Measurements from ENCODE around the gene C1orf198.

C1orf198 gene

GRCh38 chr1:230860617-230861384 is 7.5 kb downstream of the C1orf198 start:
- TF ChIP-seq, protein P1, sequence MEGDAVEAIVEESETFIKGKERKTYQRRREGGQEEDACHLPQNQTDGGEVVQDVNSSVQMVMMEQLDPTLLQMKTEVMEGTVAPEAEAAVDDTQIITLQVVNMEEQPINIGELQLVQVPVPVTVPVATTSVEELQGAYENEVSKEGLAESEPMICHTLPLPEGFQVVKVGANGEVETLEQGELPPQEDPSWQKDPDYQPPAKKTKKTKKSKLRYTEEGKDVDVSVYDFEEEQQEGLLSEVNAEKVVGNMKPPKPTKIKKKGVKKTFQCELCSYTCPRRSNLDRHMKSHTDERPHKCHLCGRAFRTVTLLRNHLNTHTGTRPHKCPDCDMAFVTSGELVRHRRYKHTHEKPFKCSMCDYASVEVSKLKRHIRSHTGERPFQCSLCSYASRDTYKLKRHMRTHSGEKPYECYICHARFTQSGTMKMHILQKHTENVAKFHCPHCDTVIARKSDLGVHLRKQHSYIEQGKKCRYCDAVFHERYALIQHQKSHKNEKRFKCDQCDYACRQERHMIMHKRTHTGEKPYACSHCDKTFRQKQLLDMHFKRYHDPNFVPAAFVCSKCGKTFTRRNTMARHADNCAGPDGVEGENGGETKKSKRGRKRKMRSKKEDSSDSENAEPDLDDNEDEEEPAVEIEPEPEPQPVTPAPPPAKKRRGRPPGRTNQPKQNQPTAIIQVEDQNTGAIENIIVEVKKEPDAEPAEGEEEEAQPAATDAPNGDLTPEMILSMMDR (IDR thresholded peaks at IDR 0.05; ENCODE audit: extremely low read depth, missing control alignments) = no peak
- DNase-seq (ENCODE audit: low spot score) = no peak

- TF ChIP-seq, protein P1 (IDR thresholded peaks at IDR 0.05; ENCODE audit: extremely low read depth, missing control alignments) = no peak
Measured at GRCh38 chr1:230858918-230859729, 9.2 kb downstream of the C1orf198 start.

GRCh38 chr1:230858236-230858820 is 10.0 kb downstream of the C1orf198 start:
- TF ChIP-seq, protein P1 (IDR thresholded peaks at IDR 0.05; ENCODE audit: extremely low read depth, missing control alignments) = no peak
- DNase-seq (ENCODE audit: low spot score) = no peak

More at GRCh38 chr1:230858918-230859729, 9.2 kb downstream of the C1orf198 start:
- DNase-seq (ENCODE audit: low spot score) = no peak

DNA sequence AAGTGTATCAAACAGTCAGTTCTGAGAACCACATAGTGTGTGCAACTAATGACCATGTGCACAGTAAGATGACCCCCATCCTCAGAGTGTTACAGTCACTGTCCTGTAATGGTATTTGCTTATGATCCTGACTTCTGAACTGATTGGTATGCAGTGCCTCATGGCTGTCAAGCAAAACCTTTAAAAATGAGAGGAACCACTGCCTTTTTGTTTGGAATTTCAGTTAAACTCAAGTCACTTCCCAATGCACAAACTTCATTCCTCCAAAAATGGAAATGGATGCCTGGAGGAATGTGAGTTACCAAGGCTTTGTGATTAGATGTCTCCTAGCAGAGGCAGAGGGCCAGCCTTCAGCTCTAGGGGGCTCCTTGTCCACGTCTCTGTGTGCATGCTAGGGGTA is 10.5 kb downstream of the C1orf198 start:
- TF ChIP-seq, protein P1 (IDR thresholded peaks at IDR 0.05; ENCODE audit: extremely low read depth, missing control alignments) = no peak
- DNase-seq (ENCODE audit: low spot score) = no peak

DNA sequence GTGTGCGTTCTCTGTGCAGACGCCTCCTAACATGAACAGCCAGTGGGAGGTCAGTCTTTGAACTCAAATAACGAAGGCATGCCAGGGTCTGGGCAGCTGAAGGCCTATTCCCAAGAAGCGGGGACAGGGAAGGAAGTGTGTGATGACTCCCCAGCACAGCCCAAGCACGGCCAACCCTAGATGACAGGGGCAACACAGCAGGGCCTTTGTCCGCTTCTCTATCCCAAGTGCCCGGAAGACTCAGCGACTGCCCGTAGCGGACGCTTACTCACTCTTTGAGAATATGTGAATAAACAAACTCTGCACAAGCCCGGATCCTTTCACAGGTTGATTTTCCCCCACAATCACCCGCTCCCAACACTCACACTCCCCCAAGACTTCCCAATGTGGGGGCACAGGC is 11.2 kb downstream of the C1orf198 start:
- DNase-seq (ENCODE audit: low spot score) = no peak

DNA sequence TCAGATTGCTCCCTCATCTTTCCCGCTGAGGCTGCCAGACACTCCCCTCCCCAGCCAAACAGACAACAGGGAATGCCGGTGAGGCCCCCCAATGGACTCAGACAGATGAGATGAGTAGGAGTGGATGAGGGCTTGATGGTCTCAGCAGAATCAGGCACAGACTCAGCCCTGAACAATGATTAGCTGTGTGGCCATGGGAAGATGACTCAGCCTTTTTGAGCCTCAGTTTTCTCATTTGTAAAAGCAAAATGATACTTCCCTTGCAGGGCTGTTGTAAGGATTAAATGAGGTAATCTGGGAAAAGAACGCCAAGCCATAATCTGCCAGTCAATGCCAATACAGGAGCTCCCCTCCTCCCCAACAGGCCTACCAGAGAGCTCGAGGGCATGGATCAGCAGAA is 12.4 kb downstream of the C1orf198 start:
- no peak for DNase-seq (ENCODE audit: low spot score)
- TF ChIP-seq, protein P1 (IDR thresholded peaks at IDR 0.05; ENCODE audit: extremely low read depth, missing control alignments) = no peak

More for the DNA sequence above, 11.2 kb downstream of the C1orf198 start:
- TF ChIP-seq, protein P1 (IDR thresholded peaks at IDR 0.05; ENCODE audit: extremely low read depth, missing control alignments) = no peak

- TF ChIP-seq, protein P1 (IDR thresholded peaks at IDR 0.05; ENCODE audit: extremely low read depth, missing control alignments) = no peak
Measured at GRCh38 chr1:230854423-230854822, 13.9 kb downstream of the C1orf198 start.

More at GRCh38 chr1:230854423-230854822, 13.9 kb downstream of the C1orf198 start:
- DNase-seq (ENCODE audit: low spot score) = no peak

Measured in GM20000 (cell line).